MM.1S (cell line): Measurements from ENCODE around the gene KCNK16.

Source experiments
- DNase-seq: peaks from one replicate; pipeline ENCODE4 v3.0.0-alpha.2; 2015
- H2AFZ ChIP-seq: fragments of 300-600 bp; sonication (generic); 2 replicates; pipeline ENCODE4 v1.6.0; 2016; ENCODE audit warnings: antibody characterized with exemption, low read length
- H3F3A ChIP-seq: fragments of 300-600 bp; sonication (generic); 2 replicates; pipeline ENCODE4 v1.6.1; 2016; ENCODE audit warnings: mild to moderate bottlenecking, antibody characterized with exemption, low read length, moderate library complexity, mixed read lengths; ENCODE audit not compliant: insufficient read depth
- H3K27ac ChIP-seq: fragments of 300-600 bp; sonication (generic); 2 replicates; pipeline ENCODE4 v1.5.1; 2016; ENCODE audit warnings: mild to moderate bottlenecking, low read length
- H3K27me3 ChIP-seq: fragments of 300-600 bp; sonication (generic); replicated peaks from 2 replicates; pipeline ENCODE4 v1.6.0; 2016; ENCODE audit warnings: low read length; ENCODE audit not compliant: insufficient read depth
- H3K36me3 ChIP-seq: fragments of 300-600 bp; sonication (generic); replicated peaks from 2 replicates; pipeline ENCODE4 v1.6.1; 2016; ENCODE audit warnings: mild to moderate bottlenecking, low read length, mixed read lengths; ENCODE audit not compliant: insufficient read depth
- H3K4me1 ChIP-seq: fragments of 300-600 bp; sonication (generic); 2 replicates; pipeline ENCODE4 v1.6.1; 2016; ENCODE audit warnings: low read length, mixed read lengths
- H3K4me2 ChIP-seq: fragments of 300-600 bp; sonication (generic); 2 replicates; pipeline ENCODE4 v1.6.0; 2016; ENCODE audit warnings: low read depth, low read length
- H3K4me3 ChIP-seq: fragments of 300-600 bp; sonication (generic); 2 replicates; pipeline ENCODE4 v1.5.1; 2016; ENCODE audit warnings: low read length, mixed read lengths
- H3K79me2 ChIP-seq: fragments of 300-600 bp; sonication (generic); 2 replicates; pipeline ENCODE4 v1.6.1; 2016; ENCODE audit warnings: mixed run types, low read length, mixed read lengths
- H3K9ac ChIP-seq: fragments of 300-600 bp; sonication (generic); 2 replicates; pipeline ENCODE4 v1.6.1; 2016; ENCODE audit warnings: low read length, mixed read lengths
- H3K9me2 ChIP-seq: fragments of 300-600 bp; sonication (generic); replicated peaks from 2 replicates; pipeline ENCODE4 v1.6.1; 2016; ENCODE audit warnings: mild to moderate bottlenecking, low read length, mixed read lengths; ENCODE audit not compliant: insufficient read depth
- H3K9me3 ChIP-seq: fragments of 300-600 bp; sonication (generic); replicated peaks from 2 replicates; pipeline ENCODE4 v1.6.1; 2016; ENCODE audit warnings: mild to moderate bottlenecking, low read length, mixed read lengths; ENCODE audit not compliant: insufficient read depth
- H4K20me1 ChIP-seq: fragments of 300-600 bp; sonication (generic); 2 replicates; pipeline ENCODE4 v1.6.1; 2016; ENCODE audit warnings: mild to moderate bottlenecking, low read length, moderate library complexity, mixed read lengths; ENCODE audit not compliant: insufficient read depth
- CTCF ChIP-seq: fragments of 300-600 bp; sonication (generic); IDR thresholded peaks from 2 replicates; pipeline ENCODE4 v1.5.1; 2016; ENCODE audit warnings: antibody characterized with exemption, low read length, mixed read lengths
- EZH2 ChIP-seq: fragments of 300-600 bp; sonication (generic); optimal IDR thresholded peaks from 2 replicates; pipeline ENCODE3; 2017; ENCODE audit warnings: low read depth, mild to moderate bottlenecking, antibody characterized with exemption, low read length, mixed read lengths
- EZH2phosphoT487 ChIP-seq: fragments of 300-600 bp; sonication (generic); IDR thresholded peaks from 2 replicates; pipeline ENCODE4 v1.6.1; 2018; ENCODE audit warnings: antibody characterized with exemption, low read length

The KCNK16 gene

GRCh38 chr6:39274471-39274870 is 48.0 kb downstream of the KCNK16 start:
- Histone ChIP-seq H3K4me1 (no peaks in the 10 kb centered on the region), H3K27ac (no peak overlapping the region), H4K20me1 (no peaks in the 10 kb centered on the region), H3K4me3 (no peak overlapping the region), H3K9ac (no peak overlapping the region), H3K79me2 (no peaks in the 10 kb centered on the region), H3K4me2 (no peak overlapping the region), H3F3A (no peaks in the 10 kb centered on the region), H3K9me2 (no peaks in the 10 kb centered on the region), H3K9me3 (no peaks in the 10 kb centered on the region), H3K27me3 (no peaks in the 10 kb centered on the region), H3K36me3 (no peaks in the 10 kb centered on the region), H2AFZ (no peak overlapping the region)
- DNase-seq: no peak
- TF ChIP-seq CTCF (no peak), EZH2phosphoT487 (no peak), EZH2 (no peak)

- Histone ChIP-seq H3K4me1 (no peaks in the 10 kb centered on the region), H3K79me2 (no peaks in the 10 kb centered on the region), H3K9ac (no peak overlapping the region), H3K4me2 (no peak overlapping the region), H3K9me3 (no peaks in the 10 kb centered on the region), H2AFZ (no peak overlapping the region), H3F3A (no peaks in the 10 kb centered on the region), H3K9me2 (no peaks in the 10 kb centered on the region), H3K36me3 (no peaks in the 10 kb centered on the region), H3K27ac (no peak overlapping the region), H3K4me3 (no peak overlapping the region), H4K20me1 (no peaks in the 10 kb centered on the region), H3K27me3 (no peaks in the 10 kb centered on the region)
- no peak for TF ChIP-seq CTCF
- no peak for TF ChIP-seq EZH2
- no peak for DNase-seq
Measured at GRCh38 chr6:39273406-39273821, 49.1 kb downstream of the KCNK16 start.

- H2AFZ ChIP-seq: no peak overlapping the region
Measured at GRCh38 chr6:39269961-39270360, 52.5 kb downstream of the KCNK16 start.

More at GRCh38 chr6:39269961-39270360, 52.5 kb downstream of the KCNK16 start:
- no peaks in the 10 kb centered on the region for H3K36me3 ChIP-seq
- H3K27ac ChIP-seq: no peak overlapping the region
- H3K9ac ChIP-seq: no peak overlapping the region
- TF ChIP-seq EZH2phosphoT487: no peak
- TF ChIP-seq EZH2: no peak
- no peak for TF ChIP-seq CTCF
- no peaks in the 10 kb centered on the region for H3K9me3 ChIP-seq
- no peaks in the 10 kb centered on the region for H3K9me2 ChIP-seq
- no peaks in the 10 kb centered on the region for H4K20me1 ChIP-seq
- no peak for DNase-seq
- H3K27me3 ChIP-seq: no peaks in the 10 kb centered on the region
- H3K4me3 ChIP-seq: no peak overlapping the region
- H3K79me2 ChIP-seq: no peaks in the 10 kb centered on the region
- H3F3A ChIP-seq: no peaks in the 10 kb centered on the region
- no peak overlapping the region for H3K4me2 ChIP-seq
- H3K4me1 ChIP-seq: no peaks in the 10 kb centered on the region
